GM23338 (cell line): Measurements from ENCODE around the gene RAD51B. TPM values are rescaled to one million over a fixed set of nuclear protein-coding genes. Genes with fewer than 3 reads are reported as not detected.

Experiments
- ATAC-seq: fragments of 200-7000 bp; cut with Tn5 transposase; 3 replicates; pipeline ENCODE4 v1.9.1; 2020
- DNase-seq: peaks from one replicate; pipeline ENCODE4 v3.0.0-alpha.2; 2015; ENCODE audit warnings: low spot score
- H2AFZ ChIP-seq: fragments of 200-600 bp; sonication (generic); 2 replicates; pipeline ENCODE4 v1.8.0; 2016; ENCODE audit warnings: antibody characterized with exemption, mild to moderate bottlenecking, moderate library complexity
- H3F3A ChIP-seq: fragments of 200-600 bp; sonication (generic); replicated peaks from 2 replicates; pipeline ENCODE4 v1.8.0; 2017; ENCODE audit warnings: antibody characterized with exemption, mixed run types, low read depth
- H3K27ac ChIP-seq: fragments of 200-600 bp; sonication (generic); 2 replicates; pipeline ENCODE4 v1.6.1; 2016; ENCODE audit warnings: low read depth
- H3K27me3 ChIP-seq: fragments of 200-600 bp; sonication (generic); 2 replicates; pipeline ENCODE4 v1.8.0; 2016; ENCODE audit warnings: mild to moderate bottlenecking, mixed run types, moderate library complexity; ENCODE audit not compliant: insufficient read depth
- H3K36me3 ChIP-seq: fragments of 200-600 bp; sonication (generic); 2 replicates; pipeline ENCODE4 v1.8.0; 2016; ENCODE audit warnings: mild to moderate bottlenecking; ENCODE audit not compliant: insufficient read depth
- H3K4me1 ChIP-seq: fragments of 200-600 bp; sonication (generic); 2 replicates; pipeline ENCODE4 v1.8.0; 2016; ENCODE audit warnings: mild to moderate bottlenecking, moderate library complexity; ENCODE audit not compliant: insufficient read depth
- H3K4me2 ChIP-seq: fragments of 200-600 bp; sonication (generic); 2 replicates; pipeline ENCODE4 v1.7.1; 2017; ENCODE audit warnings: mixed run types
- H3K4me3 ChIP-seq: fragments of 200-600 bp; sonication (generic); 2 replicates; pipeline ENCODE4 v1.6.1; 2016; ENCODE audit warnings: mixed run types
- H3K79me2 ChIP-seq: fragments of 200-600 bp; sonication (generic); replicated peaks from 2 replicates; pipeline ENCODE4 v1.8.0; 2017; ENCODE audit warnings: mild to moderate bottlenecking; ENCODE audit not compliant: insufficient read depth
- H3K9me2 ChIP-seq: fragments of 200-600 bp; sonication (generic); 2 replicates; pipeline ENCODE4 v1.8.0; 2017; ENCODE audit not compliant: insufficient read depth
- H4K20me1 ChIP-seq: fragments of 200-600 bp; sonication (generic); replicated peaks from 2 replicates; pipeline ENCODE4 v1.8.0; 2017; ENCODE audit warnings: mild to moderate bottlenecking; ENCODE audit not compliant: insufficient read depth
- H3K27ac Mint-ChIP-seq: 2 replicates; pipeline ENCODE4 v1.8.0; 2020; ENCODE audit warnings: inconsistent platforms, mild to moderate bottlenecking, moderate library complexity, mixed read lengths
- H3K27me3 Mint-ChIP-seq: 3 replicates; pipeline ENCODE4 v1.8.0; 2022; ENCODE audit warnings: low read depth, mild to moderate bottlenecking, moderate library complexity, mixed read lengths, inconsistent platforms; ENCODE audit not compliant: insufficient read depth, poor library complexity
- H3K36me3 Mint-ChIP-seq: 3 replicates; pipeline ENCODE4 v1.8.0; 2021; ENCODE audit warnings: low read depth, mild to moderate bottlenecking, inconsistent platforms, moderate library complexity, mixed read lengths
- H3K4me1 Mint-ChIP-seq: 3 replicates; pipeline ENCODE4 v1.8.0; 2020; ENCODE audit warnings: mild to moderate bottlenecking, inconsistent platforms, mixed read lengths
- H3K4me3 Mint-ChIP-seq: 3 replicates; pipeline ENCODE4 v1.8.0; 2021; ENCODE audit warnings: moderate library complexity, mild to moderate bottlenecking, inconsistent platforms, mixed read lengths
- H3K9me3 Mint-ChIP-seq: 3 replicates; pipeline ENCODE4 v1.8.0; 2020; ENCODE audit warnings: moderate library complexity, mild to moderate bottlenecking, inconsistent platforms, mixed read lengths
- CREB1 ChIP-seq: fragments of 250-450 bp; sonication (Bioruptor Pico); IDR thresholded peaks from 2 replicates; pipeline ENCODE4 v1.5.0; 2020; ENCODE audit warnings: low read depth, mild to moderate bottlenecking, moderate library complexity
- EZH2 ChIP-seq: fragments of 200-600 bp; sonication (generic); IDR thresholded peaks from one replicate; pipeline ENCODE4 v1.8.0; 2017; ENCODE audit warnings: antibody characterized with exemption, mild to moderate bottlenecking, low read depth; ENCODE audit not compliant: unreplicated experiment
- EZH2phosphoT487 ChIP-seq: fragments of 200-600 bp; sonication (generic); IDR thresholded peaks from one replicate; pipeline ENCODE4 v1.8.1; 2018; ENCODE audit warnings: antibody characterized with exemption; ENCODE audit not compliant: unreplicated experiment
- JUNB ChIP-seq: IDR thresholded peaks from one replicate; pipeline ENCODE4 v1.6.1; 2016; ENCODE audit warnings: antibody characterized with exemption; ENCODE audit not compliant: unreplicated experiment
- POLR2AphosphoS5 ChIP-seq: IDR thresholded peaks from 2 replicates; pipeline ENCODE4 v1.6.1; 2016; ENCODE audit warnings: antibody characterized with exemption, low read depth
- STAT1 ChIP-seq: IDR thresholded peaks from one replicate; pipeline ENCODE4 v1.6.1; 2016; ENCODE audit warnings: antibody characterized with exemption; ENCODE audit not compliant: unreplicated experiment
- ZNF114 ChIP-seq: fragments of 250-450 bp; sonication (Bioruptor Pico); IDR thresholded peaks from 2 replicates; pipeline ENCODE4 v1.5.0; 2020; ENCODE audit warnings: mild to moderate bottlenecking, moderate library complexity
- ZNF331 ChIP-seq: fragments of 250-450 bp; sonication (Bioruptor Pico); IDR thresholded peaks from 2 replicates; pipeline ENCODE4 v1.5.0; 2020; ENCODE audit warnings: low read depth, mild to moderate bottlenecking, moderate library complexity
- polyA plus RNA-seq: library from polyadenylated mRNA; unstranded; fragments of >200 nt; fragmentation: Nextera tagmentation; extraction: Ambion mirVana; gene quantifications from 2 replicates; pipeline ENCODE4 v1.2.1, GENCODE V29; 2016
- total RNA-seq: library from RNA; depleted of rRNA; stranded (reverse); fragments of >200 nt; shearing (Covaris generic); gene quantifications from 2 replicates; pipeline ENCODE4 v1.2.3, GENCODE V29; 2014
- TF ChIP-seq, protein P1 (sequence below), 2 experiments: fragments of 200-600 bp in 1 of 2; sonication (generic) in 1 of 2; conservative IDR thresholded peaks; 2 replicates each; pipeline versions ENCODE4 v1.5.1 to v1.6.1; 2016 to 2017; ENCODE audit warnings: antibody characterized with exemption in 2 of 2, low read depth in 2 of 2, mild to moderate bottlenecking in 2 of 2, moderate library complexity in 1 of 2
- TF ChIP-seq, protein P2 (sequence below): fragments of 250-450 bp; sonication (Bioruptor Pico); IDR thresholded peaks from 2 replicates; pipeline ENCODE4 v1.5.0; 2020; ENCODE audit warnings: mild to moderate bottlenecking, moderate library complexity
- TF ChIP-seq, protein P3 (sequence below): IDR thresholded peaks from 2 replicates; pipeline ENCODE4 v1.6.1; 2016; ENCODE audit warnings: antibody characterized with exemption

RAD51B gene
- total and polyA plus RNA-seq, 2 experiments from 2014 or later: 15.7 to 29.1 TPM

DNA sequence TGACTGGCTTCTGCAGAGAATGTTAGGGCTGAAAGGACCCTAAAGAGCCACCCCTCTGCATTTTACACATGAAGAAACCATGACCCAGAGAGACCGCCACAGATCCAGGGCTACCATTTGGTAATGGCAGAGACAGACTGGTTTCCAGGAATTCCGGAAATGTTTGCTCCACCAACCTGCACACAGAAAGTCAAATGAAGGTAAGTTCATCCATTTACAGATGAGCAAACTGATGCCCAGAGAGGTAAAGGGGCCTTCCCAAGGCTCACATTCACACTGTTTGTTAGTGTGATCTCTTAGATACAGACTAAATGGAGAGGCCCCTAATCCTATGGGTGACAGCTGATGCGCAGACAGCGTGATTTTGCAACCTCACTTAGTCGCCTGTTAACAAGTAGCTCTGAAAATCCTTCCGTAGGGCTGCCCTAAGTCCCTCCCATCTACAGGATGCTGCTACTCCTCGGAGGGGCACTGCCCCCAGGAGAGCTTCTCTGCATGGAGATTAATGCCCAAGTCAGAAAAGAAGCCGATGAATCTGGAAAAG lies 939.5 kb downstream of the RAD51B start (continued):
- TF ChIP-seq, protein P1, sequence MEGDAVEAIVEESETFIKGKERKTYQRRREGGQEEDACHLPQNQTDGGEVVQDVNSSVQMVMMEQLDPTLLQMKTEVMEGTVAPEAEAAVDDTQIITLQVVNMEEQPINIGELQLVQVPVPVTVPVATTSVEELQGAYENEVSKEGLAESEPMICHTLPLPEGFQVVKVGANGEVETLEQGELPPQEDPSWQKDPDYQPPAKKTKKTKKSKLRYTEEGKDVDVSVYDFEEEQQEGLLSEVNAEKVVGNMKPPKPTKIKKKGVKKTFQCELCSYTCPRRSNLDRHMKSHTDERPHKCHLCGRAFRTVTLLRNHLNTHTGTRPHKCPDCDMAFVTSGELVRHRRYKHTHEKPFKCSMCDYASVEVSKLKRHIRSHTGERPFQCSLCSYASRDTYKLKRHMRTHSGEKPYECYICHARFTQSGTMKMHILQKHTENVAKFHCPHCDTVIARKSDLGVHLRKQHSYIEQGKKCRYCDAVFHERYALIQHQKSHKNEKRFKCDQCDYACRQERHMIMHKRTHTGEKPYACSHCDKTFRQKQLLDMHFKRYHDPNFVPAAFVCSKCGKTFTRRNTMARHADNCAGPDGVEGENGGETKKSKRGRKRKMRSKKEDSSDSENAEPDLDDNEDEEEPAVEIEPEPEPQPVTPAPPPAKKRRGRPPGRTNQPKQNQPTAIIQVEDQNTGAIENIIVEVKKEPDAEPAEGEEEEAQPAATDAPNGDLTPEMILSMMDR (conservative IDR thresholded peaks at IDR 0.05; ENCODE audit: low read depth in 2 of 2): no peak
- TF ChIP-seq, protein P2, sequence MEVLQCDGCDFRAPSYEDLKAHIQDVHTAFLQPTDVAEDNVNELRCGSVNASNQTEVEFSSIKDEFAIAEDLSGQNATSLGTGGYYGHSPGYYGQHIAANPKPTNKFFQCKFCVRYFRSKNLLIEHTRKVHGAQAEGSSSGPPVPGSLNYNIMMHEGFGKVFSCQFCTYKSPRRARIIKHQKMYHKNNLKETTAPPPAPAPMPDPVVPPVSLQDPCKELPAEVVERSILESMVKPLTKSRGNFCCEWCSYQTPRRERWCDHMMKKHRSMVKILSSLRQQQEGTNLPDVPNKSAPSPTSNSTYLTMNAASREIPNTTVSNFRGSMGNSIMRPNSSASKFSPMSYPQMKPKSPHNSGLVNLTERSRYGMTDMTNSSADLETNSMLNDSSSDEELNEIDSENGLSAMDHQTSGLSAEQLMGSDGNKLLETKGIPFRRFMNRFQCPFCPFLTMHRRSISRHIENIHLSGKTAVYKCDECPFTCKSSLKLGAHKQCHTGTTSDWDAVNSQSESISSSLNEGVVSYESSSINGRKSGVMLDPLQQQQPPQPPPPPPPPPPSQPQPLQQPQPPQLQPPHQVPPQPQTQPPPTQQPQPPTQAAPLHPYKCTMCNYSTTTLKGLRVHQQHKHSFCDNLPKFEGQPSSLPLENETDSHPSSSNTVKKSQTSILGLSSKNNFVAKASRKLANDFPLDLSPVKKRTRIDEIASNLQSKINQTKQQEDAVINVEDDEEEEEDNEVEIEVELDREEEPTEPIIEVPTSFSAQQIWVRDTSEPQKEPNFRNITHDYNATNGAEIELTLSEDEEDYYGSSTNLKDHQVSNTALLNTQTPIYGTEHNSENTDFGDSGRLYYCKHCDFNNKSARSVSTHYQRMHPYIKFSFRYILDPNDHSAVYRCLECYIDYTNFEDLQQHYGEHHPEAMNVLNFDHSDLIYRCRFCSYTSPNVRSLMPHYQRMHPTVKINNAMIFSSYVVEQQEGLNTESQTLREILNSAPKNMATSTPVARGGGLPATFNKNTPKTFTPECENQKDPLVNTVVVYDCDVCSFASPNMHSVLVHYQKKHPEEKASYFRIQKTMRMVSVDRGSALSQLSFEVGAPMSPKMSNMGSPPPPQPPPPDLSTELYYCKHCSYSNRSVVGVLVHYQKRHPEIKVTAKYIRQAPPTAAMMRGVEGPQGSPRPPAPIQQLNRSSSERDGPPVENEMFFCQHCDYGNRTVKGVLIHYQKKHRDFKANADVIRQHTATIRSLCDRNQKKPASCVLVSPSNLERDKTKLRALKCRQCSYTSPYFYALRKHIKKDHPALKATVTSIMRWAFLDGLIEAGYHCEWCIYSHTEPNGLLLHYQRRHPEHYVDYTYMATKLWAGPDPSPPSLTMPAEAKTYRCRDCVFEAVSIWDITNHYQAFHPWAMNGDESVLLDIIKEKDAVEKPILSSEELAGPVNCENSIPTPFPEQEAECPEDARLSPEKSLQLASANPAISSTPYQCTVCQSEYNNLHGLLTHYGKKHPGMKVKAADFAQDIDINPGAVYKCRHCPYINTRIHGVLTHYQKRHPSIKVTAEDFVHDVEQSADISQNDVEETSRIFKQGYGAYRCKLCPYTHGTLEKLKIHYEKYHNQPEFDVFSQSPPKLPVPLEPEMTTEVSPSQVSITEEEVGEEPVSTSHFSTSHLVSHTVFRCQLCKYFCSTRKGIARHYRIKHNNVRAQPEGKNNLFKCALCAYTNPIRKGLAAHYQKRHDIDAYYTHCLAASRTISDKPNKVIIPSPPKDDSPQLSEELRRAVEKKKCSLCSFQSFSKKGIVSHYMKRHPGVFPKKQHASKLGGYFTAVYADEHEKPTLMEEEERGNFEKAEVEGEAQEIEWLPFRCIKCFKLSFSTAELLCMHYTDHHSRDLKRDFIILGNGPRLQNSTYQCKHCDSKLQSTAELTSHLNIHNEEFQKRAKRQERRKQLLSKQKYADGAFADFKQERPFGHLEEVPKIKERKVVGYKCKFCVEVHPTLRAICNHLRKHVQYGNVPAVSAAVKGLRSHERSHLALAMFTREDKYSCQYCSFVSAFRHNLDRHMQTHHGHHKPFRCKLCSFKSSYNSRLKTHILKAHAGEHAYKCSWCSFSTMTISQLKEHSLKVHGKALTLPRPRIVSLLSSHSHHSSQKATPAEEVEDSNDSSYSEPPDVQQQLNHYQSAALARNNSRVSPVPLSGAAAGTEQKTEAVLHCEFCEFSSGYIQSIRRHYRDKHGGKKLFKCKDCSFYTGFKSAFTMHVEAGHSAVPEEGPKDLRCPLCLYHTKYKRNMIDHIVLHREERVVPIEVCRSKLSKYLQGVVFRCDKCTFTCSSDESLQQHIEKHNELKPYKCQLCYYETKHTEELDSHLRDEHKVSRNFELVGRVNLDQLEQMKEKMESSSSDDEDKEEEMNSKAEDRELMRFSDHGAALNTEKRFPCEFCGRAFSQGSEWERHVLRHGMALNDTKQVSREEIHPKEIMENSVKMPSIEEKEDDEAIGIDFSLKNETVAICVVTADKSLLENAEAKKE (CRISPR knock-in tag): no peak

DNA sequence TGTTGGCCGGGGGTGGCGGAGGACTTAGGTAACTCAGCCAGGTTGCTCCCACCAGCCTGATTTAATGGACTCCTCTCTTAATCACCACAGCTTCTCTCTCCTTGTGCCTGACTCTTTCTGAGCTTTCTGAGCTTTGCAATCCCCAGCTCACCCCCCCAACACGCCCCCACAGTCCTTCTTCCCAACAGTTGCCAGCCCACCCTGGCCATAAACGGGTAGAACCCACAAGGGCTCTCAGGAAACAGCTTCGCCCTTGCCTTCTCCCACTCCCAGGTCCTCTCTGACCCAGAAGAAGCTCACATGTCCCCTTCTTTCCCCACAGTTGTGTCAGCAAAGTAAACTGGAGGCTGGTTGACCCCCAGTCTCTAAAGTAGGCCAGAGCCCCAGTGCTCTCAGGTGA lies 940.4 kb downstream of the RAD51B start:
- peaks cover 2% of the 10 kb centered on the region; the same call in 1 of the 2 replicates for H3K9me2 ChIP-seq
- H4K20me1 ChIP-seq: no peaks in the 10 kb centered on the region
- ATAC-seq (no peak), DNase-seq (no peak)
- H3K36me3 ChIP-seq: no peaks in the 10 kb centered on the region
- no peak overlapping the region for H3K27ac ChIP-seq
- no peak overlapping the region for H3K4me2 ChIP-seq
- no peak overlapping the region for H3K4me3 Mint-ChIP-seq
- no peaks in the 10 kb centered on the region for H3K36me3 Mint-ChIP-seq
- H3K27me3 ChIP-seq: no peaks in the 10 kb centered on the region
- H3K4me1 Mint-ChIP-seq: peaks cover 16% of the 10 kb centered on the region
- peaks cover 15% of the 10 kb centered on the region for H3K27me3 Mint-ChIP-seq
- no peak overlapping the region; the same call in 1 of the 2 replicates for H3K27ac Mint-ChIP-seq
- H3F3A ChIP-seq: no peaks in the 10 kb centered on the region
- H3K79me2 ChIP-seq: no peaks in the 10 kb centered on the region
- H2AFZ ChIP-seq: no peak overlapping the region
- H3K9me3 Mint-ChIP-seq: no peaks in the 10 kb centered on the region
- H3K4me1 ChIP-seq: no peaks in the 10 kb centered on the region; the same call in 1 of the 2 replicates
- H3K4me3 ChIP-seq: no peak overlapping the region
- TF ChIP-seq ZNF114: no peak
- TF ChIP-seq STAT1: no peak
- no peak for TF ChIP-seq EZH2
- no peak for TF ChIP-seq EZH2phosphoT487
- TF ChIP-seq, protein P3, sequence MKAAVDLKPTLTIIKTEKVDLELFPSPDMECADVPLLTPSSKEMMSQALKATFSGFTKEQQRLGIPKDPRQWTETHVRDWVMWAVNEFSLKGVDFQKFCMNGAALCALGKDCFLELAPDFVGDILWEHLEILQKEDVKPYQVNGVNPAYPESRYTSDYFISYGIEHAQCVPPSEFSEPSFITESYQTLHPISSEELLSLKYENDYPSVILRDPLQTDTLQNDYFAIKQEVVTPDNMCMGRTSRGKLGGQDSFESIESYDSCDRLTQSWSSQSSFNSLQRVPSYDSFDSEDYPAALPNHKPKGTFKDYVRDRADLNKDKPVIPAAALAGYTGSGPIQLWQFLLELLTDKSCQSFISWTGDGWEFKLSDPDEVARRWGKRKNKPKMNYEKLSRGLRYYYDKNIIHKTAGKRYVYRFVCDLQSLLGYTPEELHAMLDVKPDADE: no peak
- TF ChIP-seq POLR2AphosphoS5: no peak
- no peak for TF ChIP-seq ZNF331 (CRISPR knock-in tag)
- TF ChIP-seq CREB1: no peak
- no peak for TF ChIP-seq JUNB
- TF ChIP-seq, protein P1 (conservative IDR thresholded peaks at IDR 0.05; ENCODE audit: low read depth in 2 of 2): no peak
